Right lobe of liver (tissue), 6 donors: Measurements from ENCODE around the gene LRP5. TPM values are rescaled to one million over a fixed set of nuclear protein-coding genes. Genes with fewer than 3 reads are reported as not detected.
A peak's percentile ranks its signal among the peaks of the same experiment; 100 is the strongest.

Source experiments
- ATAC-seq, 4 donors: fragments of 200-7000 bp; cut with Tn5 transposase; one replicate each; pipeline ENCODE4 v1.9.1; 2020; ENCODE audit warnings: mild to moderate bottlenecking in 4 of 4, moderate library complexity in 4 of 4
- DNase-seq, 3 donors: peaks; one replicate each; pipeline ENCODE4 v3.0.0-alpha.2; 2020
- H3K27ac ChIP-seq, 3 donors: fragments of 200-600 bp; one replicate each; pipeline ENCODE4 v1.8.0; 2022
- H3K27me3 ChIP-seq, 2 donors: fragments of 200-600 bp; one replicate each; pipeline ENCODE4 v1.8.0; 2022
- H3K36me3 ChIP-seq, 4 donors: fragments of 200-600 bp; sonication (generic) in 1 of 4; one replicate each; pipeline versions ENCODE4 v1.5.1 to v1.8.0; 2017 to 2022; ENCODE audit warnings: control low read depth in 1 of 4
- H3K4me1 ChIP-seq, 4 donors: fragments of 200-600 bp; sonication (generic) in 1 of 4; one replicate each; pipeline versions ENCODE4 v1.5.1 to v1.8.0; 2017 to 2022; ENCODE audit warnings: control low read depth in 1 of 4
- H3K4me3 ChIP-seq, 3 donors: fragments of 200-600 bp; one replicate each; pipeline ENCODE4 v1.8.0; 2022
- H3K9me3 ChIP-seq, 4 donors: fragments of 200-600 bp; sonication (generic) in 1 of 4; one replicate each; pipeline versions ENCODE4 v1.5.1 to v1.8.0; 2017 to 2022; ENCODE audit warnings: control low read depth in 1 of 4
- CTCF ChIP-seq, 4 donors: fragments of 200-600 bp in 3 of 4; fragments of 450-650 bp in 1 of 4; IDR thresholded peaks; one replicate each; pipeline versions ENCODE4 v1.5.1 to v1.8.0; 2016 to 2022; ENCODE audit warnings: antibody characterized with exemption in 4 of 4, mild to moderate bottlenecking in 2 of 4
- POLR2A ChIP-seq: fragments of 450-650 bp; IDR thresholded peaks from one replicate; pipeline ENCODE4 v1.6.1; 2017; ENCODE audit warnings: antibody characterized with exemption, mild to moderate bottlenecking
- WGBS: methylation state at CpG from one replicate; pipeline ENCODE4 v1.1.6; 2018; ENCODE audit warnings: low coverage, low lambda C conversion rate; ENCODE audit not compliant: insufficient coverage; ENCODE audit errors: missing lambda C conversion rate; 5-methylcytosine and 5-hydroxymethylcytosine counted together
- intact Hi-C, 2 donors: fragments of 100-400 bp; cut with DNase I; formaldehyde crosslinking; loops; one replicate each; pipeline versions ENCODE4 v1.11.2 to v1.14.1; 2022
- total RNA-seq, 6 experiments: library from RNA; depleted of rRNA in 2 of 6; stranded (reverse); fragments of >200 nt in 2 of 6; fragmentation: NEBNext Ultra II Directional in 3 of 6; extraction: Animal tissue kit (Norgen Biotek cat#: 25700) in 3 of 6; gene quantifications; one replicate each; pipeline versions ENCODE4 v1.1.0 to v1.2.4, GENCODE V29; 2016 to 2023
- donor health status: DM: no; HTN: yes; CAD: no.
- donor health status: DM: no; HTN: no; CAD: no.
- donor health status: DM: no; HTN: no; CAD: no.
- donor health status: DM: no; HTN: yes; CAD: no.
- donor health status: DM: no; HTN: yes; CAD: no.

Gene LRP5
- total RNA-seq, 6 experiments from 2014 or later, result 74.4 to 120 (median 88.2) TPM

GRCh38 chr11:68313574-68314202, 1.3 kb downstream of the LRP5 start:
- DNase-seq (no peak), ATAC-seq (peak in 1 of 4 donors; percentile 4)
- intact Hi-C loops, result loop anchor here in 1 of 2 donors (10.0 kb wide), 1 partner anchor 71 kb away; no protein-coding TSS in a partner anchor
- WGBS, result 10% methylated on average over 19 of the region's 19 CpGs
- H3K27me3 ChIP-seq, result no peaks in the 10 kb centered on the region
- H3K36me3 ChIP-seq, result no peaks in the 10 kb centered on the region
- H3K4me1 ChIP-seq, result peaks cover 0 to 30% (median 16%) of the 10 kb centered on the region in 4 donors
- no peak for TF ChIP-seq POLR2A
- TF ChIP-seq CTCF (IDR thresholded peaks at IDR 0.05), result no peak
- peak overlapping the region; percentile 93 to 95 (median 94) for H3K27ac ChIP-seq
- peak overlapping the region; percentile 67 to 75 (median 74) for H3K4me3 ChIP-seq
- no peaks in the 10 kb centered on the region for H3K9me3 ChIP-seq

GRCh38 chr11:68314203-68315170, 2.1 kb downstream of the LRP5 start:
- no peaks in the 10 kb centered on the region for H3K9me3 ChIP-seq
- TF ChIP-seq POLR2A (no peak), CTCF (IDR thresholded peaks at IDR 0.05) (no peak)
- intact Hi-C loops, result loop anchor here in 1 of 2 donors (10.0 kb wide), 1 partner anchor 70 kb away; no protein-coding TSS in a partner anchor
- H3K4me3 ChIP-seq, result peak overlapping the region; percentile 67 to 75 (median 74)
- peak; percentile 19 to 41 (median 40) for ATAC-seq
- no peak for DNase-seq
- 11% methylated on average over 22 of the region's 27 CpGs for WGBS
- peaks cover 0 to 31% (median 16%) of the 10 kb centered on the region in 4 donors for H3K4me1 ChIP-seq
- no peaks in the 10 kb centered on the region for H3K36me3 ChIP-seq
- peak overlapping the region; percentile 93 to 95 (median 94) for H3K27ac ChIP-seq
- H3K27me3 ChIP-seq, result no peaks in the 10 kb centered on the region

- no peak for TF ChIP-seq CTCF (IDR thresholded peaks at IDR 0.05)
- TF ChIP-seq POLR2A, result peak; percentile 85
- intact Hi-C loops, result loop anchor here in 1 of 2 donors (10.0 kb wide), 1 partner anchor 69 kb away; no protein-coding TSS in a partner anchor
- H3K9me3 ChIP-seq, result no peaks in the 10 kb centered on the region
- H3K4me3 ChIP-seq, result peak overlapping the region; percentile 67 to 75 (median 74)
- no peaks in the 10 kb centered on the region for H3K27me3 ChIP-seq
- peak overlapping the region; percentile 93 to 95 (median 94) for H3K27ac ChIP-seq
- WGBS, result 27% methylated on average over 16 of the region's 19 CpGs
- peaks cover 0 to 40% (median 17%) of the 10 kb centered on the region in 4 donors for H3K4me1 ChIP-seq
- peak; percentile 80 to 92 (median 90) for DNase-seq
- peak; percentile 79 to 88 (median 80) for ATAC-seq
- H3K36me3 ChIP-seq, result no peaks in the 10 kb centered on the region
These were observed 3.0 kb downstream of the LRP5 start for GRCh38 chr11:68315171-68315920.
